ENCODE measurements around the gene PLD4.
"Not testable (repeated sequence)": the region's sequence is repeated elsewhere in the genome, so short reads cannot be mapped to it uniquely, and the experiment has no call there.

Gene PLD4

GRCh38 chr14:104886690-104887622 lies 37.7 kb upstream of the PLD4 start:
- no peak for DNase-seq (ENCODE audit: low read depth)

GRCh38 chr14:104887623-104888488 lies 36.8 kb upstream of the PLD4 start:
- no peak for DNase-seq (ENCODE audit: low read depth)

GRCh38 chr14:104888489-104889374 lies 35.9 kb upstream of the PLD4 start:
- no peak for DNase-seq (ENCODE audit: low read depth)

- DNase-seq (ENCODE audit: low read depth), result no peak
Observed at GRCh38 chr14:104889375-104889757, 35.3 kb upstream of the PLD4 start.

- not testable (repeated sequence) for DNase-seq (ENCODE audit: low read depth)
Observed at GRCh38 chr14:104890292-104890691, 34.4 kb upstream of the PLD4 start.

DNA sequence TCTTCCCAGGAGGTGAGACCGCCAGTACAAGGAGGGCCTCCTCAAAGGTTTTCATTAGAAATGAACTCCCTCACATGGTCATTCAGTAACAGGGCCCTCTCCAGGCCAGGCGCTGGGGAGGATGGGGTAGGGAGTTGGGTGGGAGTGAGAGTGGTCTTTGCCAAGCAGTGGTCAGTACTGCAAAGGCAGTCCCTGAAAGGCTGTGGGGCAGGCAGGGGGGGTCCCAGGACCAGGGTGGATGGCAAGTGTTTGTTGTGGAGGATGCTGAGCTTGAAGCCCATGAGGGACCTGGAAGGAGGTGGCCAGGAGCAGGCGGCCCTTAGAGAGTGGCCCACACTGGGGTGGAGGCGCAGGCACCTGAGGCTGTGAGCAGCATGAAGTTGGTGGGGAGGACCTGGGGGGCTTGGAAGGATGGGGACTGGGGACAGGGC lies 33.5 kb upstream of the PLD4 start:
- no peak for DNase-seq (ENCODE audit: low read depth)

GRCh38 chr14:104891664-104892530 lies 32.8 kb upstream of the PLD4 start:
- DNase-seq (ENCODE audit: low read depth), result no peak

DNA sequence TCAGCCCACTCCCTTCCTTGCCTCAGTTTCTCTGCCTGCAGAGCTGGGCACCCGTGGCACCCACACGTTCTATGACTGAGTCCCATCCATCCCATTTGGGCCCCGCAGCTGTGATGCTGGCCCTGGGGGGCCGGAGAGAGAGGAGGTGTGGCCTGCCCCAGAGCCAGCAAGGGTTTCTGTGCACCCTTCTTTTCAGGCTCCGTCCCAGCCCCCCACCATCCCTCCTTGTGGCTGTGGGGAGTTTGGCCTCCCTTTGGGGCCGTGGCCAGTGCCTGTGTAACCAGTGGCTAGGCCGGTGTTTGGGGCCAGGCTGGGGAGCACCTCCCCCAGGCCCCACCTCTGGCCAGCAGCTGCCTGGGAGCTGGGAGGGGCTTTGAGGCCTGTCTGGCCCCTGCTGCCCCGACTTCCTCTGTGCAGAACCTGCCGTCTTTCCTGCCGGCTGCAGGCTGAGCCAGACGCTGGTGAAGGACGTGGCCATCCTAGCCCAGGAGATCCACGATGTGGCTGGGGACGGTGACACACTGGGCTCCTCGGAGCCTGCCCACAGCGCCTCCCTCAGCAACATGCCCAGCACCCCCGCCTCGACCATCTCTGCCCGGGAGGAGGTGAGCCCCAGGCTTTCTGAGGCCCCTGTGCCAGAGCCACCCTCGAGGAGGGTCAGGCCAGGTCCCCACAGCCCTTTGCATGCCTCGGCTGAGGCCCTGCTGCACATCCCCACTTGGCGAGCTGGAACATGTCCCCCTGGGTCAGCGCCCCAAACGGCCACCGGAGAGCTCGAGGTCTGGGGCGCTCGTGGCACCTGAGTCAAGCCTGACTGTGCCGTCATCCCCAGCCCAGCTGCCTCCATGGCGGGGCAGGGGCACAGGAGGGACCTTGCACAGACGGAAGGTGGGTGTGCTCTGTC lies 31.9 kb upstream of the PLD4 start:
- no peak for DNase-seq (ENCODE audit: low read depth)

GRCh38 chr14:104893435-104894207 lies 31.1 kb upstream of the PLD4 start:
- no peak for DNase-seq (ENCODE audit: low read depth)

GRCh38 chr14:104894331-104895206 lies 30.1 kb upstream of the PLD4 start:
- DNase-seq (ENCODE audit: low read depth), result no peak

DNA sequence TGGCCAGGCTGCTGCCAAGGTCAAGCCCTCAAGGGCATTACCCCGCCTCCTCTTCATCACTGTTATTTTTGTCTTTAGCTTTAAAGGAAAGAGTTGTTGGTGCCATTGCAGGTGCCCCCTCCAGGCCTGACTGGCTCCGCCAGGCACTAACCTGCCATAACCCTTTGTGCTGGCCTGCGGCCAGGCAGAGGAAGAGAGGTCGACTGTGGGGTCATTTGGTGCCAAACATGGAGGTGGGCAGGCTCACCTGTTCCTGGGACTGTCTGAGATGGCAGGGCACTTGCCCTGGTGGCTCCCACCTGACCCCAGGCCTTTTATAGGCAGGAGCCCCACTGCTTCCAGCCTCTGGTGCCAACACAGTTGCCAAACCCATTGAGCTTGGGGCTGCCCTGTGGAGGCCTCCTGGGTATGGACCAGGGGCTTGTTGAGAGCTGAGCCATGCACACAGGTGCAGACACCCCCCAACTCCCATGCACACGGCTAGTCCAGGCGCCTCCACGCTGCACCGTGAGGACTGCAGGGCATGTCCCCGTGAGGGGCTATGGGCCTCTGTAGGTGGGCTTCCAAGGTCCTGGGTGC lies 29.4 kb upstream of the PLD4 start:
- no peak for DNase-seq (ENCODE audit: low read depth)

- no peak for DNase-seq (ENCODE audit: low read depth)
Observed at GRCh38 chr14:104895786-104896661, 28.7 kb upstream of the PLD4 start.

DNA sequence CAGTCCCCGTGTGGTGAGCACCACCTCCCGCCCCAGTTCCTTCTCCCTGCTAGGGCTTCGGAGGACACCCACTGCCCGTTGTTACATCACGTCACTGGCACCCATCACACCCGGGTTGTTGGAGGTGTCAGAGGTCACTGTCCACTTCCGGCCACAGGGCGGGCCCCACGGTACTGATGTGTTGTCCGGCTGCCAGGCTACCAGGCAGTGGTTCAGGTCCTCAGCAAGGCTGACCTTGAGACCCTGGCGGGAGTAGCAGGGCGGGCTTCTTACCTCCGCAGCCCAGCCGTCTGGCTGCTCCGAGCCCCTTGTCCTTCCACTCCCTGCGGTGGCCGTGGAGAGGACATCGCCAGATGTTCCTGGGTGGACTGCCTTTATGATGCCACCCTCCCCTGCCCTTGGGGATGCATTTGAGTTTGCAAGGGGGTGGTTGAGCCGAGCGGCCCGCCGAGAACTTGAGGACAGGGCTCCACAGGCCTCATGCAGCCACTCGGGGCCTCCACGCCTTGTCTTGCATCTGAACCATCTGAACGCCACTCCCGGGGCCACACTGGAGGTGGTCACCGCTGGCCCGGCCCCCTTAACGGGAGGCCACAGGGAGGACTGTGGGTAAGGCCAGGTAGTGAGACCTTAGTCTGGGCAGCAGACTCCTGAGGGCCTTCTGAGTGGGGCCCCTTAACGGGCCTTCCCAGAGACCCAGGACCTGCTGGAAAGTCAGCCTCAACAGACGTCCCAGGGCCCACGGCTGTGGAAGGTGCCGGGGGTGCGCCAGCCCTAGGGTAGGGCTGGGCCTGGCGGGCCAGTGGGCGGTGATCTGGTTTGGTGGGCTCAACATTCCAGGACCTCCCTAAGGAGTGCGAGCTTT lies 27.1 kb upstream of the PLD4 start:
- no peak for DNase-seq (ENCODE audit: low read depth)

- no peak for DNase-seq (ENCODE audit: low read depth)
Observed at GRCh38 chr14:104898195-104898558, 26.5 kb upstream of the PLD4 start.

GRCh38 chr14:104898870-104899510 lies 25.7 kb upstream of the PLD4 start:
- no peak for DNase-seq (ENCODE audit: low read depth)
